LNCaP clone FGC (cell line): ENCODE measurements around the gene LDLRAD4.

Source experiments
- DNase-seq: peaks from one replicate; pipeline ENCODE4 v3.0.0-alpha.2; 2011; ENCODE audit warnings: low read depth
- H3K4me3 ChIP-seq: 2 replicates; pipeline ENCODE4 v1.5.1; 2011; ENCODE audit warnings: mild to moderate bottlenecking, low read depth, low read length, control low read depth
- TF ChIP-seq, protein P1 (sequence below): IDR thresholded peaks from 2 replicates; pipeline ENCODE4 v1.5.1; 2012; ENCODE audit warnings: mild to moderate bottlenecking; ENCODE audit not compliant: control insufficient read depth, insufficient read depth; ENCODE audit errors: extremely low read depth

The LDLRAD4 gene

DNA sequence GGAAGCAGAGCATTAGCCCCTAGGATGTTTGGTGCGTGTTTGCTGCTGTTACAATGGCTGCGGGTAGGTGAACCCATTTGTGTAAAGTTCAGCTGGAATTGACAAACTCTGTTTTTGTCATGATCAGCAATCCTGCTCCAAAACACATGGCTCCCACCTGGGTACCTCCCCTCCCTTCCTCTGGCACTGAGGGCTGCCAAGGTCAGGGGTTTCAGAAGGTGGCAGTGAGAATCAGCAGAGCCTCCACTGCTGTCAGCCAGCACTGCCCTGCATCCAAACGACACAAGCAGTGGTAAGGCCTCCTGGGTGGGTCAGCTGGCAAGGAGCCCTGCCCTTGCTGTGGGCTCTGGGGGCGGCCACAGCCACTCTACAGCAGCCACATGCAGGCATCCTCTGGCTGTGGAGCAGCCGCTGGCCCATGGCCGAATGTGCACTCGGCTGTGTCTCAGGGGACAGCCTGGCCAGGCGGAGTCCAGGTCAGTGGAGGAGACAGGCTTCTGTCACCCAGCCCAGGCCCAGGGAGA lies 32.8 kb upstream of the LDLRAD4 start:
- TF ChIP-seq, protein P1, sequence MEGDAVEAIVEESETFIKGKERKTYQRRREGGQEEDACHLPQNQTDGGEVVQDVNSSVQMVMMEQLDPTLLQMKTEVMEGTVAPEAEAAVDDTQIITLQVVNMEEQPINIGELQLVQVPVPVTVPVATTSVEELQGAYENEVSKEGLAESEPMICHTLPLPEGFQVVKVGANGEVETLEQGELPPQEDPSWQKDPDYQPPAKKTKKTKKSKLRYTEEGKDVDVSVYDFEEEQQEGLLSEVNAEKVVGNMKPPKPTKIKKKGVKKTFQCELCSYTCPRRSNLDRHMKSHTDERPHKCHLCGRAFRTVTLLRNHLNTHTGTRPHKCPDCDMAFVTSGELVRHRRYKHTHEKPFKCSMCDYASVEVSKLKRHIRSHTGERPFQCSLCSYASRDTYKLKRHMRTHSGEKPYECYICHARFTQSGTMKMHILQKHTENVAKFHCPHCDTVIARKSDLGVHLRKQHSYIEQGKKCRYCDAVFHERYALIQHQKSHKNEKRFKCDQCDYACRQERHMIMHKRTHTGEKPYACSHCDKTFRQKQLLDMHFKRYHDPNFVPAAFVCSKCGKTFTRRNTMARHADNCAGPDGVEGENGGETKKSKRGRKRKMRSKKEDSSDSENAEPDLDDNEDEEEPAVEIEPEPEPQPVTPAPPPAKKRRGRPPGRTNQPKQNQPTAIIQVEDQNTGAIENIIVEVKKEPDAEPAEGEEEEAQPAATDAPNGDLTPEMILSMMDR = no peak
- H3K4me3 ChIP-seq = no peak overlapping the region
- no peak for DNase-seq

DNA sequence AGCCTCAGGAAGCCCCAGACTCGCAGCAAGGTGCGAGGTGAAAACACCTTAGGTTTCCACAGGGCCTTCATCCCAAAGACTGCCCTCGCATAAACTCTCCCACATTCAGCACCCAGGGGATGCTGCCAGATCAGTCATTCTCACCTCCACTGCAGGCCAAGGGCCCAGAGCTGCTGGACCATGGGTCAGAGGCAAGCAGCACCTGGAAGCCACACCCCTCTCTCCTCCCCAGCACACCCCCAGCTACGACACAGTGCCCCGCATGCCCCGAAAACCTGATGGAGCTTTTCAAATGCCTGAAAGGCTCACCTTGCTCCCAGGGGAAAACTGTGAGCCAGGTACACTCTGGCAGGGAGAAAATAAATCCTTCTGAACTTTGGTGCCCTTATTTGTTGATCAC lies 31.9 kb upstream of the LDLRAD4 start:
- no peak for DNase-seq
- TF ChIP-seq, protein P1 = no peak
- no peak overlapping the region for H3K4me3 ChIP-seq

DNA sequence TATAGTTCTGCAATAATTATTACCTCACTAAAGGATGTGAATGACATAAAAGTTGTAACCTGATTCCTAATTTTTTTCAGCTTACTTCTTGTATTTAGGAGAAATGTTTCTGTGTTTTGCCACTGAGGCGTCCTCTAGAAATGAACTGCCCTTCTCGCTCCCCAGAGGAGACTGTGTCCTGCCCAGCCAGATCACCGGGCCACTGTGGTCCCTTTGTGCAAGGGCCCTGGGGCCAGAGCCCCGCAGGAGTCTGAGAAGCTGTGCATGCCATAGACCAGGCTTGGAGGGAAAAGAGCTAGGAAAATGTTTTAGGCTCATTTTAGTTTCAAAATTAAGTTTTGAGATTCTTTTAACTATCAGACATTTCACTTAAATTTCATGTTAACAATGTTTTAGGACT lies 31.1 kb upstream of the LDLRAD4 start:
- H3K4me3 ChIP-seq = no peak overlapping the region
- TF ChIP-seq, protein P1 = no peak

DNA sequence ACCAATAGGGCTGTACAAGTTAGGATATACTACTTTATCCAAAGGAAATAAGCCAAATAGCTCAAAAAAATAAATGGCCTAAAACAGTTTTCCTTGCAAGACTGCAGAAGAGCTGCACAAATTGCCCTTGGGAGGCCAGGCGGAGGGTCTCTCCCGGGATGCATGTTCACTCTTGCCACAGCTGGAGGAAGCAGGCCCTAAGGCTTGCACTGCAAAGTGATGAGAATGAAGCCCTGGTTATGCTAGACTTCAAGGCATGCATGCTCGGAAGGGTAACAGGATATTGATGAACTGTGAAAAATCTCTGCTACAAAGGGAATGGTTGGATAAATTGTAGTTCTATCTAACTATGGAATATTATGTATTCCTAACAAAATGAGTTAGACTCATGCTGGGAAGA lies 27.5 kb upstream of the LDLRAD4 start:
- DNase-seq = no peak
- H3K4me3 ChIP-seq = no peak overlapping the region
- TF ChIP-seq, protein P1 = no peak

More for the DNA sequence above, 31.1 kb upstream of the LDLRAD4 start:
- DNase-seq = no peak

DNA sequence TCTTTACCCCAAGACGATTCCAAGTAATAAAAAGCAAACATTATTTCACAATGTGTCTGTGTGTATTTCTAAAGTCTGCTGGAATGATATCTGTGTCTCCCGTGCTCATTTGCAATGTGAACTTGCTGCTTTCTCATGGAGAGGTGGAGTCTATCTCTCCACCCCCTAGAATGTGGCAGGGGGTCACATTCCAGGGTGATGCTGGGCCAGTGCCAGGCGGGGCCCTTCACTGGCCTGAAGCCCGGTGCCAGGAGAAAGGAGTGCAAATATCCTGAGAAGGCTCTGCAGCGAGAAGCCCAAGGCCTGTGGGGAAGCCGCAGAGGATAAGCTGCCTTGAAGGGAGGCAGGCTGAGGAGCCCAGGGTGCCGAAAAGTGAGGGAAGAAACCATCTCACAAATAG lies 26.8 kb upstream of the LDLRAD4 start:
- DNase-seq = no peak

DNA sequence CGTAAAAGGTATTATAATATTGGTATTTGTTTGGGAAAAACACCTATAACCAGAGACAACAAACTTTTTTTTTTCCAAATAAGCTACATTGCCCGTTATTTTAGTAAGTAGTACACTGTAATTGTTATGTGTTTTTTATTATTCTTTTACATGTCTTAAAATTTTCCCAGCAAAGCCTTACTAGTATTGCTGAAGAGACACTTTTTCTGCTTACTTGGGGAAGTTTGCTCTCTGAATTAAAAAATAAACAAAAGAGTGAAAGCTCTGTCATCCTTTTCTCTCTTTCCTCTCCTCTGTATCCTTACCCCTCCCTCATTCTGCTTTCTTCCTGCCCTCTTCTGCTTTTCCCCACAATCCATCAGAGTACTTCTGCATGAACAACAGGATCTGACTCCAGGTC lies 25.6 kb upstream of the LDLRAD4 start:
- TF ChIP-seq, protein P1 = no peak
- DNase-seq = no peak
- H3K4me3 ChIP-seq = no peak overlapping the region

More for the DNA sequence above, 26.8 kb upstream of the LDLRAD4 start:
- no peak overlapping the region for H3K4me3 ChIP-seq
- TF ChIP-seq, protein P1 = no peak

DNA sequence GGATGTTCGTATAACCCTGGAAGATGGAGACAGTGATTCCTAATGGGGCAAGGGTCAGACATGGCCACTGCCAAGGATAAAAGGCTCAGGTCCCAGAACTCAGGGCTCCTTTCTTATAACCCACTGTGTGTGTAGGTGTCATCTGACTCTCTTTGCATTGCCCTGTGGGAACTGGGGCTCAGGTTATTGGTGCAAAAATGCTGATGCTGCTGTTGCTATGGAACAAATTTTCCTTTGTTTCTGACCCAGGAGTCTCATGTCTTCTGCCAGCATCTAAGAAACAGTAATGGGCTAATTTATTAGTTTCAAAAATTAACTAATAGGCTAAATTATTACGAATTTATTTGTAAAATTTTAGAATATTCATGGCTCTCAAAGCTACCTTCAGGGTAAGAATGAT lies 24.3 kb upstream of the LDLRAD4 start:
- no peak overlapping the region for H3K4me3 ChIP-seq
- DNase-seq = no peak
- TF ChIP-seq, protein P1 = no peak
